ENCODE measurements around the gene ZNF584.

The ZNF584 gene

DNA sequence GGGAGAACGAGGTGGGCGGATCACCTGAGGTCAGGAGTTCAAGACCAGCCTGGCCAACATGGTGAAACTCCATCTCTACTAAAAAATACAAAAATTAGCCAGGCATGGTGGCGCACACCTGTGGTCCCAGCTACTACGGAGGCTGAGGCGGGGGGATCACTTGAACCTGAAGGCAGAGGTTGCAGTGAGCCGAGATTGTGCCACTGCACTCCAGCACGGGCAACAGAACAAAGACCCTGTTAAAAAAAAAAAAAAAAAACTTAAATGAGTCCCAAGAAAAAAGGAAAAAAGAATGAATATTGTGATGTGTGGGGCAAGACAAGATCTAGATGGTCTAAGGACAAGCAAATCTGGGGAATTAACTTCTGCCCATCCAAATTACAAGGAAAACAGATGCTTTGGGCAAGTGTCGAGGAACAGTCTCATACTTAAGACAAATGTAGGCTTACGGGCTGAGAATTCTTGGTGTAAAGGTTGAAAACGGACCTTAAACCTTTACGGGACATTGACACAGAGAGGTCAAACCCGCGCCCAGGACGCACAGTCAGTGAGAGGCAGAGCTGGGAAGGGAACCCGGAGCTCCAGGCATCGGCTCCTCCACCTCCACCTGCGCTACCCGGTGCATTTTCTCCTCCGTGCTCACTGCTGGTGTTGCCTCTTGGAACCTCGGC is 57.8 kb downstream of the ZNF584 start:
- no peak for DNase-seq (ENCODE audit: low read depth)

DNA sequence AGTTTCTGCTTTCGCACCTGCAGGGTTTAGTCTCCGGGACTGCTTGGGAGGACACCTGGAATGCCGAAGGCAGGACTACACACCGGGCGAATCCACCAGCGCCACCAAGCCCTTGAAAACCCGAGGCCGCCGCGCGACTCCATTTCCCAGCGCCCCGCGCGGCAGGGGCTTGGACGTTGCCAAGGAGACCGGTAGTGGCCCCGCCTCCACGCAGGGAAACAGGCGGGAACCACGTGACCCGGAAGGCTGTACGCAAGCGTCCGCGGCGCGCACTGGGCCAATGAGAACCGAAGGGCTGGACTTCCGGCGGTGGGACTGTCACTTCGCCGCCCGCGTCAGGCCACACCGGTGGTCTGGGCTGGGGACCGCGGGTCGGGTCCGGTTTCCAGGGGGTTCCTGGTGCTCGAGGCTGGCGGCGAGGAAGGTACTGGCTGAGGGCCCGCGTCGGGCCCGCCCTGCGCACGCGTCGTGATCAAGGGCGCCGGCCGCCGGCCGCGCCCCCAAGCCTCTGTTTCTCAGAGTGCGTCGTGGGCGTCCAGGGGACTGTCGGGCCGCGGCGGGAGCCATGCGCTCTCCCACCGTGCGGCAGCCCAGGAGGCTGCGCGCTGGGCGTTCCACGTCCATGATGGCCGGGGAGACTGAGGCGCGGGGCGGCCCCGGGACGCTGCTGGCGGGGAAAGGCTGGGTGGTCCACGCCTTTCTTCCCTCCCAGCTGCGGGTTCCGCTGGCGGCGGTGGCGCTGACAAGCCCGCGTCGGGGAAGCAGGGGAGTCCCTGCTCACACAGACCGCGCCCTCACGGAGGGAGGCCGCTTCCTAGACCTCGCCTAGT is 58.5 kb downstream of the ZNF584 start, which contains the start of gene ZNF324:
Gene ZNF324 (plus strand): TSS at position 321 of the 830 bp plus-strand sequence. CDS start 2,106 bp downstream, outside the sequence.
- DNase-seq (ENCODE audit: low read depth) = peak; percentile 96

Measured in stimulated activated CD8-positive, alpha-beta memory T cell treated with anti-CD3 and anti-CD28 coated beads, Interleukin-15, amount 100 ng/mL, for 1 hour (primary cell).